Measurements from ENCODE around the gene C2orf78. TPM values are rescaled to one million over a fixed set of nuclear protein-coding genes. Genes with fewer than 3 reads are reported as not detected.

The C2orf78 gene
- total RNA-seq, 4 donors from 2014 or later = not detected

- TF ChIP-seq, protein P1, sequence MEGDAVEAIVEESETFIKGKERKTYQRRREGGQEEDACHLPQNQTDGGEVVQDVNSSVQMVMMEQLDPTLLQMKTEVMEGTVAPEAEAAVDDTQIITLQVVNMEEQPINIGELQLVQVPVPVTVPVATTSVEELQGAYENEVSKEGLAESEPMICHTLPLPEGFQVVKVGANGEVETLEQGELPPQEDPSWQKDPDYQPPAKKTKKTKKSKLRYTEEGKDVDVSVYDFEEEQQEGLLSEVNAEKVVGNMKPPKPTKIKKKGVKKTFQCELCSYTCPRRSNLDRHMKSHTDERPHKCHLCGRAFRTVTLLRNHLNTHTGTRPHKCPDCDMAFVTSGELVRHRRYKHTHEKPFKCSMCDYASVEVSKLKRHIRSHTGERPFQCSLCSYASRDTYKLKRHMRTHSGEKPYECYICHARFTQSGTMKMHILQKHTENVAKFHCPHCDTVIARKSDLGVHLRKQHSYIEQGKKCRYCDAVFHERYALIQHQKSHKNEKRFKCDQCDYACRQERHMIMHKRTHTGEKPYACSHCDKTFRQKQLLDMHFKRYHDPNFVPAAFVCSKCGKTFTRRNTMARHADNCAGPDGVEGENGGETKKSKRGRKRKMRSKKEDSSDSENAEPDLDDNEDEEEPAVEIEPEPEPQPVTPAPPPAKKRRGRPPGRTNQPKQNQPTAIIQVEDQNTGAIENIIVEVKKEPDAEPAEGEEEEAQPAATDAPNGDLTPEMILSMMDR (IDR thresholded peaks at IDR 0.05) = no peak
- TF ChIP-seq EP300 (IDR thresholded peaks at IDR 0.05) (no peak), POLR2AphosphoS5 (IDR thresholded peaks at IDR 0.05) (no peak), POLR2A (IDR thresholded peaks at IDR 0.05) (no peak)
- no peak for DNase-seq (ENCODE audit: low spot score in 2 of 2)
- Histone ChIP-seq H3K36me3 (peaks cover 41% of the 10 kb centered on the region), H3K4me1 (no peaks in the 10 kb centered on the region), H3K27ac (no peak overlapping the region), H3K4me3 (no peak overlapping the region), H3K27me3 (no peaks in the 10 kb centered on the region), H3K9me3 (no peaks in the 10 kb centered on the region)
- 62% methylated on average over 2 of the region's 2 CpGs for WGBS
Observed at GRCh38 chr2:73838889-73839534, 55.0 kb downstream of the C2orf78 start.

DNA sequence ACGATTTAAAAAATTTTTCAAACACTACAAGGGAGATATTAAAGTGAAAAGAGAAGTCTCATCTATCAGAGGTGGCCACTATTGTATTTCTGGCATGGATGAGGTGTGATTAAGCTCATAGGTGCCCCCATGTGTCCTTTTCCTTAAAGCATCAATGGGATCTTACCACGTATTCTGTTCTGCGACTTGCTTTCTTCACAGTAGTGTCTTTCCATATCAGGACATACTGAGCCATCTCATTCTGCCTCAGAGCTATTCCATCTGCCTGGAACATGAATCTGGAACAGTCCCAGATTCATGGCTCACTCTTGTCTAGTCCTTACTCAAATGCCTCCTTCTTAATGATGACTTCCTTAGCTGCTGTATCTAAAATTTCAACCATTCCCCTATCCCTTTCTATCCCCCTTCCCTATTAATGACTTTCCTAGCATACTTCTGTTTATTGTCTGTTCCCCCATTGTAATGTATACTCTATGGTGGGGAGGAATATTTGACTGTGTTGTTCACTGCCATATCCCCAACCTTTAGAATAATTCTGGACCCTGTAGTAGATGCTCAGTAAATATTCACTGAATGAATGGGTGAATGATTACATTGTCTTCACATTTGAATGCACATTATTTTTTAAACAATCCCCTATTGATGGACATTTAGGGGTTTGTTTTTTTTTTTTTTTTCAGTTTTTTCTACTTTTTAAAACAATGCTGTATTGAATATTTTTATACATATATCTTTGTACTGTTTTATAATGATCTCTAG, 55.8 kb downstream of the C2orf78 start:
- H3K27ac ChIP-seq = no peak overlapping the region
- peaks cover 40% of the 10 kb centered on the region for H3K36me3 ChIP-seq
- H3K9me3 ChIP-seq = no peaks in the 10 kb centered on the region
- H3K27me3 ChIP-seq = no peaks in the 10 kb centered on the region
- no peaks in the 10 kb centered on the region for H3K4me1 ChIP-seq
- DNase-seq (ENCODE audit: low spot score in 2 of 2) = no peak
- TF ChIP-seq, protein P1 (IDR thresholded peaks at IDR 0.05) = no peak
- no peak for TF ChIP-seq EP300 (IDR thresholded peaks at IDR 0.05)
- TF ChIP-seq POLR2A (IDR thresholded peaks at IDR 0.05) = no peak
- TF ChIP-seq POLR2AphosphoS5 (IDR thresholded peaks at IDR 0.05) = no peak
- WGBS = 82% methylated on average over 3 of the region's 3 CpGs
- no peak overlapping the region for H3K4me3 ChIP-seq

GRCh38 chr2:73841912-73842738, 58.1 kb downstream of the C2orf78 start:
- Histone ChIP-seq H3K27me3 (no peaks in the 10 kb centered on the region), H3K27ac (no peak overlapping the region), H3K4me3 (no peak overlapping the region), H3K9me3 (no peaks in the 10 kb centered on the region), H3K36me3 (peaks cover 47% of the 10 kb centered on the region), H3K4me1 (no peaks in the 10 kb centered on the region)
- WGBS = 83% methylated on average over 5 of the region's 5 CpGs
- TF ChIP-seq EP300 (IDR thresholded peaks at IDR 0.05) (no peak), POLR2AphosphoS5 (IDR thresholded peaks at IDR 0.05) (no peak), POLR2A (IDR thresholded peaks at IDR 0.05) (no peak)
- TF ChIP-seq, protein P1 (IDR thresholded peaks at IDR 0.05) = no peak
- DNase-seq (ENCODE audit: low spot score in 2 of 2) = no peak

DNA sequence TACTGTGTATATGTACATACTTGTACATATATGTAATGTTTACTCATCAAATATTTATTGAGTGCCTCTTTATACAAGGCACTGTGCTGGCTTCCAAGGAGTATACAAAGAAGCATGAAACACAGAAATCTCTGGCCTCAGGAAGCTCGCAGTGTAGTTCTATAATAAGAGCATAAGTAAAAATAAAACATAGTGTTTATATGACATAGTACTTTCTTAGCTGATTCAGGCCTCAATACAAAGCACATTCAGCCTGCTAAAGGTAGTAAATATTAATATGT, 58.7 kb downstream of the C2orf78 start:
- Histone ChIP-seq H3K9me3 (no peaks in the 10 kb centered on the region), H3K4me3 (no peak overlapping the region), H3K27ac (no peak overlapping the region), H3K4me1 (no peaks in the 10 kb centered on the region), H3K36me3 (peaks cover 53% of the 10 kb centered on the region), H3K27me3 (no peaks in the 10 kb centered on the region)
- 91% methylated on average over 1 of the region's 1 CpG for WGBS
- DNase-seq (ENCODE audit: low spot score in 2 of 2) = no peak
- TF ChIP-seq EP300 (IDR thresholded peaks at IDR 0.05) (no peak), POLR2AphosphoS5 (IDR thresholded peaks at IDR 0.05) (no peak), POLR2A (IDR thresholded peaks at IDR 0.05) (no peak)
- TF ChIP-seq, protein P1 (IDR thresholded peaks at IDR 0.05) = no peak

DNA sequence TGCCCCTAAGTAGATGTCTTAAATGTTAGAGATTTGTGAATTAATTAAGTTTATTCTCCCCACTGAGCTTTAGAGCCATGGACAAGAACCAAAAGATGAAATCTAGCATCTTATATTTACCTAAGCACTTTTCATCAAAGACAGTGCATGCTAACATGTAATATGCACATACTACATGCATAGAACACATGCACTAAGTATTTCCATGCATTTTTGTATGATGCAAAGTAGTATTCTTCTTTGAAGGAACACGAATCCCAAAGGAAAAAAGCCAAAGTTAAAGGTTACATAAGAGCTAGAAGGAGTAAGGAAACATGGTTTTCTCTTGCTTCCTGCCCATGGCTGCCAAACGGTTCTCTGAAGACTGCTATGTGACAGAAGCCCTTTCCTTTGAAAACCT, 60.1 kb downstream of the C2orf78 start:
- Histone ChIP-seq H3K9me3 (no peaks in the 10 kb centered on the region), H3K4me3 (no peak overlapping the region), H3K27me3 (no peaks in the 10 kb centered on the region), H3K4me1 (no peaks in the 10 kb centered on the region), H3K36me3 (peaks cover 67% of the 10 kb centered on the region), H3K27ac (no peak overlapping the region)
- TF ChIP-seq POLR2AphosphoS5 (IDR thresholded peaks at IDR 0.05) (no peak), EP300 (IDR thresholded peaks at IDR 0.05) (no peak), POLR2A (IDR thresholded peaks at IDR 0.05) (no peak)
- TF ChIP-seq, protein P1 (IDR thresholded peaks at IDR 0.05) = no peak
- DNase-seq (ENCODE audit: low spot score in 2 of 2) = no peak
- 49% methylated on average over 2 of the region's 2 CpGs for WGBS
